Left renal cortex interstitium (tissue), 4 donors: Measurements from ENCODE around the gene TRIM65. TPM values are rescaled to one million over a fixed set of nuclear protein-coding genes. Genes with fewer than 3 reads are reported as not detected.
"Not testable (repeated sequence)": the region's sequence is repeated elsewhere in the genome, so short reads cannot be mapped to it uniquely, and the experiment has no call there.

Source experiments
- DNase-seq, 4 donors: peaks; one replicate each; pipeline ENCODE4 v3.0.0-alpha.2; 2013; ENCODE audit warnings: low read depth in 4 of 4, low spot score in 2 of 4, missing footprints in 1 of 4
- polyA plus RNA-seq, 4 donors: library from polyadenylated mRNA; unstranded; fragments of 120-200 nt; gene quantifications; one replicate each; pipeline ENCODE4 v1.2.1, GENCODE V29; 2013; ENCODE audit not compliant: insufficient read length in 4 of 4

TRIM65 gene
- polyA plus RNA-seq, 4 donors = 12.2 to 19.6 (median 15.9) TPM

DNA sequence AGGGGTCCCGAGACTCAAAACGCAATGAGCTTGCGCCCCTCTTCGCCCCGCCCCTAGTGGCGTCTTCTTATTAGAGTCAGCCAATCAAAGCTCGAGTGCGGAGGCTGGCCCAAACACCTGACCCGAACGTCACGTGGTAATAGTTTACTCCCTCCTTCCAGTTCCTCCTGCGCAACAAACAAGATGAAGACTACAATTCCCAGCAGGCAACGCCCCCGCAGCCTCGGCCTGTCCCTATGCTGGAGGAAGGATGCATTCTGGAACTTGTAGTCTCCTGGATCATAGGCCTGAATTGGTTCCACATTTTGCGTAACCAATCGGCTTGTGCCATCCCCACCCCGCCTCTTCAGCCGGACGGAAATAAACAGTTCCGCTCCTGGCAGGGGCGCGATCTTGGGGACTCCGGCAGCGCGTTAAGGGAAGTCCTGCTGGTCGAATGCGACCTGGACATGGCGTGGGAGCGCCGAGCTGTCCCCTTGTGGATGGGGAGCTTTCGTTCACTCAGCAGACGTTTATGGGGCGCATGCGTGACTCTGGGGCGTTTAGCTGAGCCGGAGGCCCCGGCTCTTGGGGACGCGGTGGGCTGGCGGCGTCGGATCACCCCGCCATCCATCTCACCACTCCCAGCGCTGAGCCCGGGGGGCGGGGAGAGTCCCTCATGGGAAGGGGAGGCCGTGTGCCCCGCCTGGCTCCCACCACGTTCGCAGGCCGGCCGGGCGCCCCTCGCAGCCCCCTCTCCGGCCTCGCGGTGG is 41.3 kb downstream of the TRIM65 start, which contains the start of gene WBP2:
TSS of gene WBP2 (minus strand) at position 26 of the 752 bp plus-strand sequence. CDS start 38 bp downstream, outside the sequence.
- peak; percentile 97 to 100 (median 99) for DNase-seq

DNA sequence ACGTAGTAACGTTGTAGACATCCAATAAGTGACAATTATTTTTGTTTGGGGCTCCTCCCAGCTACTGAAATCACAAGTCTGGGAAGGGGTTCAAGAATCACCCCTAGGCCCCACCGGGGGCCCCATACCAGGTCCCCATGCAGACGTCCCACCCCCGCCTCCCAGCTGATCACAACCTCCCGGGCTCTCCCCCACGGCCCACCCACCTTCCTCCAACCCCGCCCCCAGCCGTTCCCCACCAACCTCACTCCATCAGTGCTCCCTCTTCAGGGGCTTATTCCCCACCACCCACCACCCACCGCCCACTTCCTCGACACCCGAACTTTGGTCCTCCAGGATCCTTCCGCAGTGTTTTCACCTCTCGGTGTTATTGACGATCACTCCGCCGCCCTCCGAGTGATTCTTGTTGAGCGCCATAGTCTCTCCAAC is 41.9 kb downstream of the TRIM65 start:
- no peak for DNase-seq

DNA sequence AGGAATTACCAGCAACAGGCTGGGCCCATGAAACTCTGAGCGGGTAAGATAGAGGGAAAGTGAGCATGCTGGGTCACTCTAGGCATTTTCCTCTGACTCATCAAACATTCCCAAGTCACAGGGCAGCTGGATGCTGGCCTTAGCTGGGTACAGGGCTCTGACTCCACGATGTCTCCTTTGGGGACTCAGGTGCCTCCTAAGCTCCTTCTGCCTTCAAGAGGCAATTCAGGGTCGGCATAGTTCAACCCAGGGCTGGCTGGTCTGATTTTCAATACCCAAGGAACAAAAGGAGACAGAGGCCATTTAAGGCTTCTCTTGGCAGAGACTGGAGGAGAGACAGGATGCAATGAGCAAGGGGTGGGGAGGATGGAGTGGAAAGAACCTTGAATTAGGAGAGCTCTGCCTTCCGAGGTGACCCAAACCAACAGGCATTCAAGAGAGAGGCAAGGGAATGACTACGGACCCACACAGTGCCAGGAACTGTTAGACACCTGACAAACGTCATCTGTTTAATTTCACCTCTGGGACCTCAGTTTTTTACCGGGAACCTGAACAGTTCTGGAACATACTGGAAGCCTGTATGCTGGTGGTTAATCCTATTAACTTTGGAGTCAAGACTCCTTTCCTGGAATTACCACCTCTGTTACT is 42.5 kb downstream of the TRIM65 start:
- DNase-seq = no peak

DNA sequence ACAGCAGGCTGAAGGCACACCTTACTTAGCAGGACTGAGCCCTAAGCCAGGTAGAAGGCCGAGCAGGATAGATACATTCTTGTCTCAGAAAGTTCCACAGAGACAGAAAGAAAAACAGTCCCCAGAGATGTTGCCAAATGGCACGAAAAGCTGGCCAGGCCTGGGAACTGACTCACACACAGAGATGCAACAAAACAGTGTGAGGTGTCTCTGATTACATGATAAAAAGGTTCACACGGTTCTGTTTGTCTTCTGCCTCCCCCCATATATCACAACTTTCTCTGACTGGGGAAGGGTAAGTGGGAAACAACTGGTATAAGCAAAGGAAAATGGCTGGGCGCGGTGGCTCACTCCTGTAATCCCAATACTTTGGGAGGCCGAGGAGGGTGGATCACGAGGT is 43.3 kb downstream of the TRIM65 start:
- no peak for DNase-seq

DNA sequence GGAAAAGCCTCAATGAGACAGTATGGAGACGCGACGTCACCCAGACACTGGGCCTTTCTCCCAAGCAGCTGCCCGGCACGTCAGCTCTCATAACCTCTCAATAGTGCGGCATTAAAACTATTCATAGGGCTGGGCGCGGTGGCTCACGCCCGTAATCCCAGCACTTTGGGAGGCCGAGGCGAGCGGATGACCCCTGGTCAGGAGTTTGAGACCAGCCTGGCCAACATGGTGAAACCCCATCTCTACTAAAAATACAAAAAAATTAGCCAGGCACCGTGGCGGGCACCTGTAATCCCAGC is 45.1 kb downstream of the TRIM65 start:
- DNase-seq = not testable (repeated sequence)

DNA sequence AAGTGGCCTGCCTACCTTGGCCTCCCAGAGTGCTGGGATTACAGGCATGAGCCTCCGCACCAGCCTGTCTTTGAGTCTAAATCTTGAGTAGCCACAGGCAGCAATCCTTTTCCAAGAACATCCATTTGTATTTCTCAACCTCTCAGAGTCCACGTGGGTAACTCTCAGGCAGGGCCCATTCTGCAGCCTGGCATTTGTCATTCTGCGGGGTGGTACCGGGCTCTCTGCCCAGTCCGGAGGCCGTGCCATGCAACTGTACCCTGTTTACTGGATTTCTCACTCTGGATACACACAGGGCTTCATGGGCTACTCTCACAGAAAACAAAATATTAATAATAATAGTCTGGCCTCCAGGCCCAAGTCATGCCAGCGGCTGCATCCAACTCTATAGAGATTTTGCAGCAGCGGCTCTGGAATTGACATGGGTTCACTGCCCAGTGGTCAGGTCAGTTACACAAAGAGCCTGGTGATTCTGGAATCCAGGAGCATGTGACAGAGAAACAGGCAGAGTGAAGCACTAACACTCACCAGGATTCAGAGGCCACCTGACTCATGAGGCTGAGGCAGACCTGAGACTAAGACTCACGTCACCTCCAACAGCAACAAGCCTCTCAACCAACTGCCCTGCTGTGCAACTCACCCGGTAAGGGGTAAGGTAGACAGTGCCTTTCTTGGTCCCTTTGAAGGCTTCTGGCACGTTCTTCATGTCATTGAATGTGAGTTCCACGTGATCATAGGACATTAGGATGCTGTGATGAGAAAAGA is 45.6 kb downstream of the TRIM65 start:
- no peak for DNase-seq

DNA sequence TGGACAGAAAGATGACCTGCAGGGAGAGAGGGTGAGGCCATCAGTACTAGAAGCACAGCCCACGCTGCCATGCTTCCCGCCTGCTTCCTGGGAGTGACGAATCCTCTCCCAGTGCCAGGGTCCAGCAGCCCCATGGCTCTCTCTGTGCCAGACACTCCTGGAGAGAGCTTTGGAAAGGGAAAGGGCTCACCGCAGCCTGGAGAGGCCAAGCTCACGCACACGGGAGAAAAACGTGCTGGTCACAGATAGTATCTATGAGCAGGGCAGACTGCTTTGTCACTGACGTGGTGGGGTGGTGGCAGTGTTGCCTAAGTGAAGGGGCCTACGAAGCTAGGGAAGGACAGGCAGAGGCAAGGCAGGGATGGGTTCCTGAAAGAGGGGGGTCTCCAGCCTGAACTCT is 47.0 kb downstream of the TRIM65 start:
- DNase-seq = no peak

DNA sequence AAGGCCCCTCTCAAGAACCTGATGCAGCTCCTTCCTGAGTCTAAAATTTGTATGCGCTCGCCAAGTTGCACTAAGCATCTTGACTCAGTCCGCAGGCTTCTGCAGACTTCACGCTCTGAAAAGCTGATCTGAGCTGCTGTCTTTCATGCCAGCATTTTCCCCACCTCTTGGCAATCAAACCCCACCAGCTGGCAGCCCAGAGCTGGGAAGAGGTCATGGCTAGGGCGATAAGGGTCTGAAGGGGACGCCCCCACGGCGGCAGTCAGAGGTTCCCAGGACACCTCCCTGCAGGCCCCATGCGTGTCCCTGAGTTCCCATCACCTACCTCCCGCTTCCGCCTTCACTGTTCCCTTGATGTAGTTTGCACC is 47.5 kb downstream of the TRIM65 start:
- no peak for DNase-seq

DNA sequence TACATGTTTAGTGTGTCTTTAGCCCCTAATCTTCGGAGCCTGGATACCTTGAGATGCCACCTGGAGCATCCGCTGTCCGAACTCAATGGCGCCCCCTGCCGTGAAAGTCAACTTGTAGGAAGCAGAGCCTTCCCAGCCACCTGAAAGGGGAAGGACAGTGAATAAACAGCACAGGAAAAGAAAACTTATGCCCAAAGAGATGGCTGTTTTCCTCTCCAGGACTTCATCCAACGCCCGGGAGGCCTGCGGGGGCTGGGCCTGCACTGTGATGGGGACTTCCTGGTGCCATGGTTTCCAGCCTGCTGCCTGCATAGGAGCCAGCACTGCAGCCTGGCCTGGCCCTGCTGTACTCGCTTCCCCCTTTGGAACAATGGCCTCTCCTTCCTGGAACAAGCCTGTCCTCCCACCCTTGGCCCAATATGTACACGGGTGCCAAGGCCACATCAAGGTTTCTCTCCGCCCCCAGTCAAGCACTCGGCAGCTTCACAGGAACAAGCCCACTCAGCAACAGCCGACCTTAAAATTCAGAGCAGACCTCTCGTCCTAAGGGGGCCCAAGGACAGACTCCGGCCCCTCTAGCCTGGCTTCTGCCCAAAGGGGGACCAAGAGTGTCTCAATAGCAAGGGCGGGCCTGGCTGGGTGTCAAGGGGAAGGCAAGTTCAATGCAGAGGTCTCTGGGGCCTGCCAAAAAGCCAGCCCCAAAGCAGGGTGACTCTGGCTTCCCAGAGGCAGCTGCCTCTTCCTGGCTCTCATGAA is 48.0 kb downstream of the TRIM65 start:
- no peak for DNase-seq

DNA sequence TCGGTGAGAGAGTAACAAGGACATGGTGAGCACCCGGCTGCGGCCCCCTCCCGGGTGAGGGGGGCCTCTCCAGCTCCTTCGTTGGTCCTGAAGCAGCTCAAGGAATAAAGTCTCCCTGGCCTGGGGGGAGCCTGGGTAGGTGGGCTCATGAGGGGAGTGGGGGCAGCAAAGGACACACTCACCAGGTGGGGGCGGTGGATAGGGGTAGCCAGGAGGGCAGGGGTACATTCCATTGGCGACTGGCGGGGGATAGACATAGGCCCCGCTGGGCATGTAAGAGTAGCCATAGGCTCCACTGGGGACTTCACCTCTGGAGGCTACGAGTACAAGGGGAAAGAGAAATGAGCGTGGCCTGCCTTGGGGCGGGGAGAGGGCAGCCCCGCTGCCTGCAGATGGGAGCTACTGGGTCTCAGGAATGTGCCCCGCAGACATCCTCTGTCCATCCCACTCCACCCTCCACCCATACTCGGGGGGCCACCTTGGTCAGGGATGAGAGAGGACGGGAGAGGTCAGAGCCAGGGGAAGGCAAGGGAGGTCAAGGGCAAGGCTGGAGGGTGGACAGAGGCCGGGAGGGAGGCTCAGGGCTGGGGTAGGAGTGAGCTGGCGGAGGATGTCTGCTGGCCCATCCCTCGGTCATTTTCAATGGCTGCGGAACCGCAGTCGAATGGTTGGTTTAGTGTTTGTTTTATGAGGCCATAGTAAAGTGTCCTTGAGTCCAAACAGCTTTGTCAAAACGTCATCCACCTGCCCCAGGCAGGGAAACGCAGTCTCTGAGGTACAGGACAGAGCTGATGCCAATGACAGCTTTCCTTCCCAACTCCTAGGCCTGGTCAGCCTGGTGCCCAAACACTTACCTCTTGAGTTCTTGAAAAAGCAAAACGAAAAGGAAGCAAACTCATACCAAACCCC is 48.9 kb downstream of the TRIM65 start:
- DNase-seq = no peak

DNA sequence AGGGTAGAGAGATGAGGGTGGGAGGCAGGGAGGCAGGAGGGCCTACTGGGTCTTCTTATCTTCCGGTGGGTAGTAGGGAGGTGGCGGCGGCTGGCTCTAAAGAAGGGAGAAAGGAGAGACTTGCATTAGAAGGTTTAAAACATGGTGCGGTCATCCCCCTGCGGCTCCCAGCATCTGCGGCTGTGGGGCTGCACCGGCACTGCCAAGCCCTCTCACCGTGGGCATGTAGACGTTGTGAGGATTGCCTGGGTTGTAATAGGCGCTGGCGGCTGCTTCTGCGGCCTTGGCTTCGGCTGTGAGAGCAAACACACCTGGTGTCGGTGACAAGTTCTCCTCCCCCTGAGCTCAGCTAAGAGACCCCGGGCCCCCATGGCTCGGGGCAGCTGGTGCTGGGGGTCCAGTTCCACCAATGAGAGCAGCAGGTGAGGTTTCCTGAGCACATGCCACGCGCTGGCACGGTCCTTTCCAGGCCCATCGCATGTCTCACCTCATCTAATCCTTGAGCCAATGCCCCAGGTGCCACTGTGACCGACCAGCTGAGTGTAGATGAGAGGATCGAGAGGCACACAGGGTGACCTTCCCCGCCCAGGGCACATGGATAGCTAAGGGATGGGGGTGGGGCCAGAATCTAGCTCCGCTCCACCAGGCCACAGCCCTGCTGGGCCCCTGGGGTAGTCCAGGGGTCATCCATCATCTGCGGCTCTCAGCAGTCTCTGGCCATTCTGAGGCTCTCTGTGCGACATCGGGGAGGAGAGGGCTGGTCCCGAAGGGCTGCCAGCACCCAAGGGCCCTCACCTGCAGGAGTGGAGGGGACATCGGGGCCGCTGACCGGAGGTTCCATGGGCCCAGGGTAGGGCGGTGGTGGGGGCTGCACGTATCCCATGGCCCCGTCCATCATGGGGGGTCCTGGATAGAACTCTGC is 49.8 kb downstream of the TRIM65 start:
- no peak for DNase-seq

DNA sequence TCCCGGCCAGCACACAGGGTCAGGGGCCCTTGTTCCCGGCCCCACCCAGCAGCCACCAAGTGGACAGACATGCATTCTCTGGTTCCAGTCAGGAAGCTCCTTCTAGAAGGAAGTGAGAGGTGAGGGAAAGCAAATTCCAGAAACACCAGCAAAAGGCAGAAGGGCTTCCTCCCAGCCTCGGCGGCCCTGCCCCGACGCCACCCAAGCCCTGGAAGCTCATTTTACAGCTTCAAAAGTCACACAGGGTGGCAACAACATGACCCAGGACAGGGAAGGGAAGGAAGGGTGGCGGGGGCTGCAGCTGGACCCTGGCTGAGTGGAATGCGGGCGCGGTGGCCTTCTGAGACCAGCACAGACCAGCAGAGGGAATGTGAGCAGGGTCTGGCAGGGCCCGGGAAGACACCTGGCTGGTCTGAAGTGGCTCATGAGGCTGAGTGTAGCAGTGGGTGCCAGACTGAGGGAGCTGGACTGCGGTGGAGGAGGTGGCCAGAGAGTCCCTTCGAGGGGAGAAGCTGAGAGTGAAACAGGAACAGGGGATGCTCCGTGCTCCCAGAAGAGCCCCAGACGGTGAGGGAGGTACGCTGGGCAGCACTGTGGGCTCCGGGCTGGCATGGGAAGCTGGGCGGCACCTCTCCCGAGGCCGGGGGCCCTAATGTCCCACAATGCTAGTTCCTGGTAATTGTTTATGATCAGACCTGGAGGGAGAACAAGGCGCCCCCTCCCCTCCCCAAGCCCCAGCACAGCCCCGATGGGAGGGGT is 50.6 kb downstream of the TRIM65 start:
- DNase-seq = no peak

DNA sequence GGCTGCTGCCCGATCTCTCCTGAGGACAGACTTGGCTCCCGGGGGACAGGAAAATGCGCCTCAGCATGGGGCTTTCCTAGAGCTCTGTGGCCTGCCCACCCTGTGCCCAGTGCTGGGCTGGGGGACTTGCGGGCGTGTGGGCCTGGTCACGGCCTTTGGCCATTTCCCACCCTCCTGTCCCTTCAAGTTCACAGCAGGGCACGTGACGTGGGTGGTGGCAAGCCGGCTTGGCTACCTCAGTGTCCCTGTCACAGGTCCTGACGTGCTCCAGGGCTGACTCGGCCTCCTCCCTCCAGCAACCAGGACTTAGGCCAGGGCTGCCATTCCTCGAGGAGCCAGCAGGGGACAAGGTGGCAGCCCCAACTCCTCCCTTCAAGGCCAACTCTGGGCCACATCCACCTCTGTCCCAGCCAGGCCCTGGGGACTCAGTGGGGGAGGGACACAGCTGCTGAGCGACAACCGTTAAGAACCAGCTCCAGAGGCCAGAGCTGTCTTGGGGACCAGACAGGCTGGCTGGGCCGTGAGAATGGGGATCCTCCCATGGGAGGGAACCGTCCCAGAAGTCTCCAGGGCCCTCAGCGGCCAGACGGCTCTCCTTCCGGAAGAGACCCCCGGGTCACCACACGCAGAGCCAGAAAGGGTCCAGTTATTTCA is 51.6 kb downstream of the TRIM65 start:
- DNase-seq = no peak

DNA sequence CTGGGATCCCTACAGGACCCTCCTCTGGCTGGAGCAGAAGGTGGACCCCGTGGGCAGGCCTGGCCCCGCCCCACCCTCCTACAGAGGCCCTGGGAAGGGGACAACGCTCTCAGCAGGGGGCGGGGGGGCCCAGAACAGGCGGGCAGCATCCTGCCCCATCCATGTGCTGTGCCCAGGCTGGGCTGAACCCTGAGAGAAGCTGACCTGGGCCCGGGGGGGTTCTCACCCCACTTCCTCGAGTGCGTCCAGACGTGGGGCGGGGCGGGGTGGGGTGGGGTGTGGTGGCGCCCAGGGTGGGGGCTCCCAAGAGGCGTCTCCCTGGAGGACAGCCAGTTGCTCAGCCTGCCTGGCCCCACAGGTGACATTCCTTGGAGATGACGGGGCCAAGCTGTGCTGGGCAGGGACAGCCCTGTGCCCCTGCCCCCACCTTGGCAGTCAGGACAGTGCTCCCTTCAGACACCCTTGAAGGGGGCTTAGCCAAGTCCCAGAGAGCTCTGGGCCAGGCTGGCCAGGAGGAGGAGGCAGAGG is 52.2 kb downstream of the TRIM65 start:
- DNase-seq = no peak

DNA sequence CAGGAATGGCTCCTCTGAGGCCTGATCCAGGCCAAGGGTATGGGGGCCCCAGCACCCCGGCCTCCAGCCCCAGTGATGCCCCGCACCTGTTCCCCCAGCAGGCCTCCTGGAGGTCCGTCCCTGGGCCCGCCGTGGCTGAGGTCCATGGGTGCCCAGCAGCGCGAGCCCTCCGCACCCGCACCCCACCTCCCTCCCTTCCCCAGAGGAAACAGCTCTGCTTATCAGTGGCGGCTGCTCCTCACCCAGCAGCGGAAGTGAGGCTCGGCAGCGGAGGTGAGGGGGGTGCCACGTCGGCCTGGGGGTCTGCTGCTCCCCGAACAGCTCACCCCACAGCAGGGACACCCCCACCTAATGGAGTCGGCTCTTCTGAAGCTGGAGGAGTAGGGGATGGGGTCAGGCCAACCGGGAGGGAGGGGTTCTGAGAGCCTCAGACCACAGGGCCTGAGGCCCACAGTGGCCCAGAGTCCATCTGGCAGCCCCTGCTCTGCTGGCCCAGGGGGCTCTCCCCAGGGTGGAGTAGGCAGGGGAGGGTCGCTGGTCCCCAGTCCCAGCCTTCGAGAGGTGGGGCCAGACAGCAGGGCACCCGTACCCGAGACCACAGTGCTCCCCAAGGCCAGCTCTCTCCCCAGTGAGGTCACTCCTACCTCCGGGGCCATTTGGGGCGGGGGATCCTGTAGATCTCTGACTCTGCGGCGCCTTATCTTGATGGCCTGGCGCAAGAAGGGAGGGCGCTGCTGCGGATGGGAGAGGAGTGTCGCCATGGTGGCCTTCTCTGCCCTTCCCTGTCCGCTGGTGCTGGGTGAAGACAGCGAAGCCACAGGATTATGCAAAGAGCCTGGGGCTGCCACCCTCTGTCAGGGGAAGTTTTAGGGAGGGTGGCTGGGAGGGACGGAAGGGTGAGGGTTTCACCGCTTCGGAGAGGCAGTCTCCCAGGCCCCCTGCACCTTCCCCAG is 52.9 kb downstream of the TRIM65 start, which contains the start of gene UNC13D:
TSS of gene UNC13D (minus strand) at position 828 of the 953 bp plus-strand sequence. CDS start at position 761, 67 bp downstream.
- DNase-seq = no peak

DNA sequence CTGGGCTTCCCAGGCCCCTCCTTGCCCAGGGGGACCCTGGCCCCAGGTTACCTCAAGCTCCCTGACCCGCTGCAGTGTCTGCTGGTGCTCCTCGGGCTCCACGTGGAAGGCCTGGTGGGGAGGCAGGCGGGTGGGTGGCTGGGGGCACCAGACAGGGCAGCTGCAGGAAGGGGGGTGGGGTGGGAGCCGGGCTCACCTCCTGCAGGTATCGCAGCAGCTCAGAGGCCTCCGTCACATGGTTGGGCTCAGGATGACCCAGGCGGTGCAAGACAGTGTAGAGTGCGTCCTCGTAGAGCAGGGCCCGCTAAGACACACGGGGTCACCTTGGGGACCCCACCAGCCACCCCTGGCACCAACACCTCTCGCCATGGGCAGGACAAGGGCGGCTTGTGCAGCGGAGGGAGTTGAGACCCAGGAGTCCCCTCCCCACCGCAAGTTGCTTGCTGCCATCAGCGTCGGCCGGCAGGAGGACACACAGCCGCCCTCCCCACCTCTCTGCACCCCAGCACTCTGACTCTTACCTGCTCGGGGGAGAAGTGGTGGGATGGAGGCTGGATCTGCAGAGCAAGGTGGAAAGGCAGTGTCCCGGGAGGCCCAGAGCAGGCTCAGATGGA is 53.7 kb downstream of the TRIM65 start:
- DNase-seq = no peak
